ENCODE data around the gene GIT2. TPM values are rescaled to one million over a fixed set of nuclear protein-coding genes. Genes with fewer than 3 reads are reported as not detected.
A peak's percentile ranks its signal among the peaks of the same experiment; 100 is the strongest.

GIT2 gene
- total RNA-seq, 1 experiment from 2014 or later: 36.7 TPM

GRCh38 chr12:109952873-109953272, 43.3 kb downstream of the GIT2 start:
- BruUV-seq (replicated peaks): no TSS peak
- Histone ChIP-seq H3F3A (ENCODE audit: insufficient read depth, low read depth) (peaks cover 24% of the 10 kb centered on the region), H3K4me1 (replicated peaks; ENCODE audit: insufficient read depth) (peaks cover 32% of the 10 kb centered on the region), H3K27me3 (ENCODE audit: insufficient read depth, low read depth) (no peaks in the 10 kb centered on the region), H3K4me3 (no peak overlapping the region), H3K4me2 (no peak overlapping the region), H4K20me1 (ENCODE audit: insufficient read depth) (no peaks in the 10 kb centered on the region), H3K79me2 (ENCODE audit: low read depth) (no peaks in the 10 kb centered on the region), H3K27ac (no peak overlapping the region), H3K9me3 (ENCODE audit: insufficient read depth, low read depth) (no peaks in the 10 kb centered on the region), H3K9me2 (ENCODE audit: insufficient read depth) (no peaks in the 10 kb centered on the region), H3K36me3 (ENCODE audit: low read depth) (peaks cover 22% of the 10 kb centered on the region), H2AFZ (no peak overlapping the region)
- POLR2A ChIA-PET (ENCODE audit: unreplicated experiment): interaction anchor here (0.5 kb wide), 1 partner anchor 632 kb away, joined by 3 read pairs; no protein-coding TSS in a partner anchor
- CTCF ChIA-PET: interaction anchor here (1.4 kb wide), 1 partner anchor 42 kb away, joined by 5 read pairs; no protein-coding TSS in a partner anchor
- TF ChIP-seq, protein P1, sequence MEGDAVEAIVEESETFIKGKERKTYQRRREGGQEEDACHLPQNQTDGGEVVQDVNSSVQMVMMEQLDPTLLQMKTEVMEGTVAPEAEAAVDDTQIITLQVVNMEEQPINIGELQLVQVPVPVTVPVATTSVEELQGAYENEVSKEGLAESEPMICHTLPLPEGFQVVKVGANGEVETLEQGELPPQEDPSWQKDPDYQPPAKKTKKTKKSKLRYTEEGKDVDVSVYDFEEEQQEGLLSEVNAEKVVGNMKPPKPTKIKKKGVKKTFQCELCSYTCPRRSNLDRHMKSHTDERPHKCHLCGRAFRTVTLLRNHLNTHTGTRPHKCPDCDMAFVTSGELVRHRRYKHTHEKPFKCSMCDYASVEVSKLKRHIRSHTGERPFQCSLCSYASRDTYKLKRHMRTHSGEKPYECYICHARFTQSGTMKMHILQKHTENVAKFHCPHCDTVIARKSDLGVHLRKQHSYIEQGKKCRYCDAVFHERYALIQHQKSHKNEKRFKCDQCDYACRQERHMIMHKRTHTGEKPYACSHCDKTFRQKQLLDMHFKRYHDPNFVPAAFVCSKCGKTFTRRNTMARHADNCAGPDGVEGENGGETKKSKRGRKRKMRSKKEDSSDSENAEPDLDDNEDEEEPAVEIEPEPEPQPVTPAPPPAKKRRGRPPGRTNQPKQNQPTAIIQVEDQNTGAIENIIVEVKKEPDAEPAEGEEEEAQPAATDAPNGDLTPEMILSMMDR (conservative IDR thresholded peaks at IDR 0.05): no peak
- TF ChIP-seq EZH2 (IDR thresholded peaks at IDR 0.05; ENCODE audit: low read depth): no peak
- intact Hi-C loops (cut with micrococcal nuclease; ENCODE audit: unreplicated experiment): loop anchor here (5.0 kb wide), 2 partner anchors 49 to 84 kb away; no protein-coding TSS in a partner anchor
- no peak for DNase-seq

- peak overlapping the region; percentile 67 for H3K4me2 ChIP-seq
- no peaks in the 10 kb centered on the region for H3K79me2 ChIP-seq (ENCODE audit: low read depth)
- intact Hi-C loops (cut with micrococcal nuclease; ENCODE audit: unreplicated experiment): loop anchor here (5.0 kb wide), 2 partner anchors 50 to 85 kb away; no protein-coding TSS in a partner anchor
- no peaks in the 10 kb centered on the region for H4K20me1 ChIP-seq (ENCODE audit: insufficient read depth)
- peaks cover 26% of the 10 kb centered on the region for H3K36me3 ChIP-seq (ENCODE audit: low read depth)
- no peak for DNase-seq
- H3K27me3 ChIP-seq (ENCODE audit: insufficient read depth, low read depth): no peaks in the 10 kb centered on the region
- no peak for TF ChIP-seq EZH2 (IDR thresholded peaks at IDR 0.05; ENCODE audit: low read depth)
- TF ChIP-seq, protein P1 (conservative IDR thresholded peaks at IDR 0.05): no peak
- no peak overlapping the region for H3K27ac ChIP-seq
- peaks cover 32% of the 10 kb centered on the region for H3K4me1 ChIP-seq (replicated peaks; ENCODE audit: insufficient read depth)
- H3F3A ChIP-seq (ENCODE audit: insufficient read depth, low read depth): peaks cover 21% of the 10 kb centered on the region
- no peaks in the 10 kb centered on the region for H3K9me2 ChIP-seq (ENCODE audit: insufficient read depth)
- POLR2A ChIA-PET (ENCODE audit: unreplicated experiment): interaction anchor here (0.5 kb wide), 1 partner anchor 633 kb away, joined by 3 read pairs; no protein-coding TSS in a partner anchor
- no peak overlapping the region for H2AFZ ChIP-seq
- no TSS peak for BruUV-seq (replicated peaks)
- H3K4me3 ChIP-seq: no peak overlapping the region
- CTCF ChIA-PET: interaction anchor here (1.4 kb wide), 1 partner anchor 42 kb away, joined by 5 read pairs; no protein-coding TSS in a partner anchor
- no peaks in the 10 kb centered on the region for H3K9me3 ChIP-seq (ENCODE audit: insufficient read depth, low read depth)
These were observed 43.9 kb downstream of the GIT2 start for GRCh38 chr12:109952160-109952858.

GRCh38 chr12:109951751-109952150, 44.4 kb downstream of the GIT2 start:
- Histone ChIP-seq H3K4me2 (peak overlapping the region; percentile 67), H2AFZ (no peak overlapping the region), H3K36me3 (ENCODE audit: low read depth) (peaks cover 27% of the 10 kb centered on the region), H3K9me2 (ENCODE audit: insufficient read depth) (no peaks in the 10 kb centered on the region), H3F3A (ENCODE audit: insufficient read depth, low read depth) (peaks cover 21% of the 10 kb centered on the region), H3K4me1 (replicated peaks; ENCODE audit: insufficient read depth) (peaks cover 32% of the 10 kb centered on the region), H3K9me3 (ENCODE audit: insufficient read depth, low read depth) (no peaks in the 10 kb centered on the region), H3K4me3 (0 out of 2 replicates have a peak overlapping the region, but pooled peaks have one; percentile 9), H4K20me1 (ENCODE audit: insufficient read depth) (no peaks in the 10 kb centered on the region), H3K27me3 (ENCODE audit: insufficient read depth, low read depth) (no peaks in the 10 kb centered on the region), H3K79me2 (ENCODE audit: low read depth) (no peaks in the 10 kb centered on the region), H3K27ac (peak overlapping the region; percentile 91)
- ChIA-PET POLR2A (ENCODE audit: unreplicated experiment) (interaction anchor here (0.6 to 1.2 kb wide), 2 partner anchors 16 to 183 kb away, joined by 4 to 11 read pairs; no protein-coding TSS in a partner anchor), CTCF (no interaction called here)
- TF ChIP-seq EZH2 (IDR thresholded peaks at IDR 0.05; ENCODE audit: low read depth): no peak
- TF ChIP-seq, protein P1 (conservative IDR thresholded peaks at IDR 0.05): no peak
- peak; percentile 85 to 88 for DNase-seq
- intact Hi-C loops (cut with micrococcal nuclease; ENCODE audit: unreplicated experiment): loop anchor here (5.0 kb wide), 2 partner anchors 51 to 86 kb away; no protein-coding TSS in a partner anchor
- no TSS peak for BruUV-seq (replicated peaks)
